GM06990 (cell line): ENCODE results near the gene ADPRM.

Experiments used
- DNase-seq: peaks from one replicate; pipeline ENCODE4 v3.0.0-alpha.2; 2011; ENCODE audit not compliant: insufficient read length; ENCODE audit errors: extremely low read depth
- H3K27me3 ChIP-seq: replicated peaks from 2 replicates; pipeline ENCODE4 v1.6.0; 2011; ENCODE audit warnings: low read length; ENCODE audit not compliant: control insufficient read depth, insufficient read depth
- H3K36me3 ChIP-seq: 2 replicates; pipeline ENCODE4 v1.5.1; 2011; ENCODE audit warnings: low read length; ENCODE audit not compliant: control insufficient read depth, insufficient read depth
- H3K4me3 ChIP-seq: replicated peaks from 2 replicates; pipeline ENCODE4 v1.5.1; 2011; ENCODE audit warnings: low read depth, mild to moderate bottlenecking, control low read depth, low read length
- TF ChIP-seq, protein P1 (sequence below): IDR thresholded peaks from 2 replicates; pipeline ENCODE4 v1.5.1; 2011; ENCODE audit warnings: low read length, control low read depth, mild to moderate bottlenecking, inconsistent platforms; ENCODE audit not compliant: insufficient read depth, poor library complexity, severe bottlenecking

The ADPRM gene

GRCh38 chr17:10702574-10702973 is 5.2 kb downstream of the ADPRM start:
- Histone ChIP-seq H3K27me3 (no peaks in the 10 kb centered on the region), H3K36me3 (peaks cover 4% of the 10 kb centered on the region), H3K4me3 (no peak overlapping the region)
- TF ChIP-seq, protein P1, sequence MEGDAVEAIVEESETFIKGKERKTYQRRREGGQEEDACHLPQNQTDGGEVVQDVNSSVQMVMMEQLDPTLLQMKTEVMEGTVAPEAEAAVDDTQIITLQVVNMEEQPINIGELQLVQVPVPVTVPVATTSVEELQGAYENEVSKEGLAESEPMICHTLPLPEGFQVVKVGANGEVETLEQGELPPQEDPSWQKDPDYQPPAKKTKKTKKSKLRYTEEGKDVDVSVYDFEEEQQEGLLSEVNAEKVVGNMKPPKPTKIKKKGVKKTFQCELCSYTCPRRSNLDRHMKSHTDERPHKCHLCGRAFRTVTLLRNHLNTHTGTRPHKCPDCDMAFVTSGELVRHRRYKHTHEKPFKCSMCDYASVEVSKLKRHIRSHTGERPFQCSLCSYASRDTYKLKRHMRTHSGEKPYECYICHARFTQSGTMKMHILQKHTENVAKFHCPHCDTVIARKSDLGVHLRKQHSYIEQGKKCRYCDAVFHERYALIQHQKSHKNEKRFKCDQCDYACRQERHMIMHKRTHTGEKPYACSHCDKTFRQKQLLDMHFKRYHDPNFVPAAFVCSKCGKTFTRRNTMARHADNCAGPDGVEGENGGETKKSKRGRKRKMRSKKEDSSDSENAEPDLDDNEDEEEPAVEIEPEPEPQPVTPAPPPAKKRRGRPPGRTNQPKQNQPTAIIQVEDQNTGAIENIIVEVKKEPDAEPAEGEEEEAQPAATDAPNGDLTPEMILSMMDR = no peak
- no peak for DNase-seq

- DNase-seq = no peak
- Histone ChIP-seq H3K36me3 (peaks cover 7% of the 10 kb centered on the region), H3K27me3 (no peaks in the 10 kb centered on the region), H3K4me3 (no peak overlapping the region)
- TF ChIP-seq, protein P1 = no peak
Observed at GRCh38 chr17:10705727-10706126, 8.3 kb downstream of the ADPRM start.

DNA sequence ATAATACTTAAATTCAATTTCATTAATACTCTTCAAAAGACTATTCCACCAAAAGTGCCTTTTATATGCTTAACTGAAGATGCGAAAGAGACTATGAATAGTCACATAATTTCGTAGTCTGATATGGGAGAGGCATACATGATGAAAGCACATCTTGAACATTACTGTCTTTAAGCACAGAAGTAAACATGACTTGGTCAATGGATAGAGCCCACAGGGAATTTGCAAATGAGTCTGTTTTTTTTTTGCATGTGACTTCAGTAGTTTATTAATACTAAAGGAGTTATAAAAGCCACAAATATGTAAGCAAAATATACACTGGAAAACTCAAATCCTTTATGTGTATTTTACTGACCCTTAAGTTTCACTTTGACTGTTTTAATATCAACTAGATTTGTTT is 15.9 kb downstream of the ADPRM start:
- Histone ChIP-seq H3K27me3 (no peaks in the 10 kb centered on the region), H3K36me3 (peaks cover 5% of the 10 kb centered on the region), H3K4me3 (no peak overlapping the region)
- TF ChIP-seq, protein P1 = no peak
- DNase-seq = no peak

GRCh38 chr17:10716218-10716617 is 18.8 kb downstream of the ADPRM start:
- H3K27me3 ChIP-seq = no peaks in the 10 kb centered on the region
- TF ChIP-seq, protein P1 = no peak
- H3K36me3 ChIP-seq = peaks cover 2% of the 10 kb centered on the region
- no peak overlapping the region for H3K4me3 ChIP-seq
- no peak for DNase-seq

GRCh38 chr17:10718547-10718946 is 21.2 kb downstream of the ADPRM start:
- Histone ChIP-seq H3K36me3 (no peaks in the 10 kb centered on the region), H3K4me3 (no peak overlapping the region), H3K27me3 (no peaks in the 10 kb centered on the region)
- TF ChIP-seq, protein P1 = no peak
- DNase-seq = no peak

DNA sequence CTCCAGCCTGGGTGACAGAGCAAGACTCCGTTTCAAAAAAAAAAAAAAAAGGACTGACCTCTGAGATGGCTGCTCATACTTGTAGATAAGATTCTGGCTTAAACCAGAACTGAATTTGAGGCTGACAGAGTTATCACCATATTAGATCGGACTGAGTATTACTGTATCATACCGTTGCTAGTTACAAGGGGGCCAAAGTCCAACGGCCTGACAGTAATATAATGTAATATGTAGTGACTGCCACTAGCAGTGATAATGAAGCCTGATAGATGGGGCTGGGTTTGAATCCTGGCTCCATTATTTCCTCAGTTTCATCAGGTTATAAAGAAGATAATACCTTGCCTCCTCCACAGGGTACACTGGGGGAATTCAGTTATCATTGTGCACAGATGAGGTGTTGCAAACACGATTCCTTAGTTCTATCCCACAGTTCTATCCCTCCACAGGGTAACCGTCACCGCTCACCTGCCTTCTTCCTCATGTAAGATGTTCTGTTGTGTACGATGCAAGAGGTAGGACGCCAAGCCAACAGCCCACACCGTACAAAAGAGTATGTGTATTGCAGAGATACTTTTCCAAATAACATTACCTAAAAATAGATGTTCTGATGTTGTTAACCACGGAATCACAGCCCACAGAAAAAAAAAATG is 27.3 kb downstream of the ADPRM start:
- no peaks in the 10 kb centered on the region for H3K27me3 ChIP-seq
- no peak for DNase-seq
- TF ChIP-seq, protein P1 = no peak
- H3K36me3 ChIP-seq = no peaks in the 10 kb centered on the region
- H3K4me3 ChIP-seq = no peak overlapping the region
